Ecto neural progenitor cell (in vitro differentiated cells): ENCODE measurements around the gene FUZ.

ENCODE experiments used
- DNase-seq: peaks from one replicate; pipeline ENCODE4 v3.0.0-alpha.2; 2018; ENCODE audit warnings: low spot score

Gene FUZ

GRCh38 chr19:49812997-49813861, at the start of gene FUZ:
TSS of gene FUZ (minus strand) at chr19:49813292. CDS start at chr19:49813106, 186 bp downstream.
- peak; percentile 98 for DNase-seq

- no peak for DNase-seq
Observed at GRCh38 chr19:49862391-49863253, 49.5 kb upstream of the FUZ start.

- no peak for DNase-seq
Observed at GRCh38 chr19:49861541-49862378, 48.7 kb upstream of the FUZ start.

GRCh38 chr19:49861107-49861506, 48.0 kb upstream of the FUZ start:
- DNase-seq = no peak

DNA sequence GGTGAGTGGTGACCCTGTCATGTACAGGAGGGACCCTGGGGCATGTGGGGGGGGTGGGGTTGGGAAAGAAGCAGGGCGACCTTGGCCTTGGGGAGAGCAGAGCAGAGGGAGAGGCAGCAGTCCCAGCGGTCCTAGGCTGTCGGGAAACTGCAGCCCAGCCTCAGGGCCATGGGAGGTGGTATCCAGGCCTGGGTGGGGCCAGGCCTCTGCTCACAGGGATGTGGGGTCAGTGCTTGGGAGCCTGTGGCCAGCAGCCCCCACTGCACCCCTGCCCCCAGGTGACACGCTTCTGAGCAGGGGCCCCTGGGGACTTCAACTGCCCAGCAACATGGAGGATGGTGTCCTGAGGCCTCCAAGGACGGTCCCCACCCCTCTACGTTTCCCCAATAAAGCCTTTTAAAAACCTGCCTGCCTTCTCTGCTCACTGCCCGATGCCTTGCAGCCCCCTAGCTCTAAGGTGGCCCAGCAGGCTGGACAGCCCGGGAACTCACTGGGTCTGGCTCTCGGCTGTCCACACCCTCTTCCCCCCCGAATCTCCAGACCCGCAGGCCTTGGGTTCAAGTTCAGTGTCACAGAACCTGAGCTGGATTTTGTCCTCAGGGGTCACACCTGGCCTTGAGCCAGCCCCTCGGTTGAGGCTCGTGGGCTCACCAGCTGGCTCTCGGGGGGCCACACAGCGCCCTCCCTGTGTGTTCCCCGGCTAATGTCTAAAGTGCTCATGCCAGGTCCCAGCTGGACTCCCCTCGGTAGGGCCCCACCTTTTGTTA, 47.4 kb upstream of the FUZ start:
- no peak for DNase-seq

DNA sequence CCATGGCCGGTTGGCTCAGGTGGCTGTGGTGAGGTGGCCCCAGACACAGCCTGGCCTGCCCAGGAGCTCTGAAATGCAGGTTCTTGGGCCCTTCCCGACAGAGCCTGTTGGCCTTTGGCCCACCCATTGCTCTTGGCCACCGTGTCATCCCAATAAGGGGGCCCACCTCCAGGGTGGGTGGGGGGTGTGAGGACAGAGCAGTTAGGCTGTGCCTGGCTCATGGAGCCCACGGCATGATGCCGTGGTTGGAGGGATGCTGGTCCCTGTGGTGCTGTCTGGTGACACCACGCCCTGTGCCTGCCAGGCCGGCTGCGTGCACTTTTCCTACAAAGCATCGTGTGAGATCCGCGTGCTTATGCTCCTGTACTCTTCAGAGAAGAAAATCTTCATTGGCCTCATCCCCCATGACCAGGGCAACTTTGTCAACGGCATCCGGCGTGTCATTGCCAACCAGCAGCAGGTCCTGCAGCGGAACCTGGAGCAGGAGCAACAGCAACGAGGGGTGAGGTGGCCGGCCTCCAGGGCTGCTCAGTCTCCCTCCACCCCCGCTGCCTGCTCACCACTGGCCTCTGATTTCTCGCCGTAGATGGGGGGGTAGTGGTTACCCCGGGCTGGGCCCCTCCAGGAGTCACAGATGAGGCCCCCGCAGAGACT, 46.7 kb upstream of the FUZ start:
- no peak for DNase-seq

DNA sequence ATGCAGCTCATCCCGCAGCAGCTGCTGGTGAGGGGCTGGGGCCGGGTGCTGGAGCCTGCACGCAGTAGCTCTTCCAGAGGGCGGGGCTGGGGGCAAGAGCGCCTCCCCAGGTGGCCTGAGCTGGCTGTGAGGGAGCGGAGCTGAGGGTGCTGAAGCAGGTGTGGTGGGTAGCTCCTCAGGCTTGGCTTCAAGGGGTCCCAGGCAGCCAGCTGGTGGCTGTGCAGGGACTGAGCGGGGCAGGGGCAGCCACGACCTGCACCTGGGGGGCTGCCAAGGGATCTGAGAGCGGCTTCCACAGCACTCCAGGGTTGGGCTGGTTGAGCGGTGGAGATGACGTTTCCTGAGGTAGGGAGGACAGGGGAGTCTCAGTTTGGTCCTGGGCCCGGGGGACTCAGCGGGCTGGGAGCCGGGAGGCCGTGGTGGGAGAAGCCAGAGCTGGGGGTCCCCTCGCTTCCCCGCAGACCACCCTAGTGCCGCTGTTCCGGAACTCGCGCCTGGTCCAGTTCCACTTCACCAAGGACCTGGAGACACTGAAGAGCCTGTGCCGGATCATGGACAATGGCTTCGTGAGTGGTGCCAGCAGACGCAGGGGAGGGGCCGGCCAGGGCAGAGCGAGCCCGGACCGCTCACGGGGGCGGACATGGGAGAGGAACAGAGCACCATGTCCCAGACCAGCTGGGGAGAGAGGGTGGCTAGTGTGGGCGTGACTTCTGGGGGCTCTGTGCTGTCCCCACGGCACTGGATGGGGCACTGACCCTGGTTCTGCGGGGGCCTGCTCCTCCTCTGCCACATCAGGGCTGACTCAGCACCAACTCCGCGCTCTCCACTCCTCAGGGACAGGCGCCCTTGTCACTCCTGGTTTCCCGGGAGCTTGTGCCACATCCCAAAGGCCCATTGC, 45.2 kb upstream of the FUZ start:
- no peak for DNase-seq

GRCh38 chr19:49857838-49858087, 44.7 kb upstream of the FUZ start:
- DNase-seq = no peak

DNA sequence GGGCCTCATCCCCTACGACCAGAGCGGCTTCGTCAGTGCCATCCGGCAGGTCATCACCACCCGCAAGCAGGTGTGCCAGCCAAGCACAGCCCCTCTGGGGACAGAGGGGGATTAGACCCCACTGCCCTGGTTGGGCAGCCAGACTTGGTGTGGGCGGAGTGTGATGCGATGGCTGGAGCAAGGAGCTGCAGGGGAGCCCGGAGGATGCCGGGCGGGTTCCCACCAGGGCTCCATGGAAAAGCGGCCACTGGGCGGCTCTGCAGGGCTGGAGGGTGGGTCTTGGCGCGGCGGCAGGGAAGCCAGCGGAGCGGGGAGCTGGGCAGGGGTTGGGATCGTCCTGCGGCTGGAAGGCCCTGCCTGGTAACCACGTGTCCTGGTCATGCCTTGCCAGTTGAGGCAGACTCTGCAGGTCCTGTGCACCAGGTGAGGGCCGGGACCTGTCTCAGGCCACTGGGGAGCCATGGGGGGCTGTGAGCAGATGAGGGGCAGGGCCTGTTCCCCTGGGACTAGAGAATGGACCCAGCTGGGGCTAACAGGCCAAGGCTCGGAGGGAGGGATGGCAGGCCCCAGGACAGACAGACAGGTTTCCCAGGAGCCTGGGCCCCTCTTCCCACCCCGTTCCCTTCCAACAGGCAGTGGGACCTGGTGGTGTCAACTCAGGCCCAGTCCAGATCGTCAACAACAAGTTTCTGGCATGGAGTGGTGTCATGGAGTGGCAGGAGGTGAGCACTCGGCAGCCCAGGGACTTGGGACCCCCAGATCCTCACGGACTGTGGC, 44.2 kb upstream of the FUZ start:
- DNase-seq = no peak

DNA sequence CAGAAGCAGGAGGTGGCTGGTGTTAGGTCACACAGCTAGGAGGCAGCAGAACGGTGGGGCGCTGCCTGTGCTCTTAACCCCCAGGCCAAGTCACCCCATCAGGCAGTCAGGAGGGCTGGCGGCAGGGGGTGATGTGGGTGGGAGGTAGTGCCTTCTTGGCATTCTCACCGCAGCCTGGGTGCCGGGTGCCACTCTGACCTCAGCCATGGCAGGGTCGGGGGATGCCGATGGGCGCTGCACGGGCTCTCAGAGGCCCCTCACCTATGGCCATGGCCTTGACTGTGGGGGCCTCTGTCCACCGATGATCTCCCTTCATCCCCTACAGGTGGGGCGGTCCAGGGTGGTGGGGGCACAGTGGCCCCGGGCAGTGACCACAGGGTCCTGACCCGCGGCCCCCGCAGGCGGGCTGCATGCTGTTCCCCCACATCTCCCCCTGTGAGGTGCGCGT, 43.5 kb upstream of the FUZ start:
- no peak for DNase-seq

GRCh38 chr19:49855676-49856573, 42.8 kb upstream of the FUZ start:
- DNase-seq = no peak

DNA sequence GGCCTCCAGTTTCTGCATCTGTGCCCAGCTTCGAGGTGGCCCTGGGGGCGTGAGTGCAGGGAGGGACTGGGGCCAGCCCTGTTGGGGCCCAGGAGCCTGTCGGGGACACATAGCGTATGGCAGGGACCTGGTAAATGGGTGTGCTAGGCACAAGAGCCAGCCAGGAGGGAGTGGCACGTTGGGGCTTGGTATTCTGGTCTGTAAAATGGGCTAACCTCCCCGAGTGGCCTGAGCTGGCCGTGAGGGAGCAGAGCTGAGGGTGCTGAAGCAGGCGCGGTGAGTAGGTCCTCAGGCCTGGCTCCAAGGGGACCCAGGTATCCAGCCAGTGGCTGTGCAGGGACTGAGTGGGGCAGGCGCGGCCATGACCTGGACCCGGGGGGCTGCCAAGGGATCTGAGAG, 42.2 kb upstream of the FUZ start:
- DNase-seq = no peak

DNA sequence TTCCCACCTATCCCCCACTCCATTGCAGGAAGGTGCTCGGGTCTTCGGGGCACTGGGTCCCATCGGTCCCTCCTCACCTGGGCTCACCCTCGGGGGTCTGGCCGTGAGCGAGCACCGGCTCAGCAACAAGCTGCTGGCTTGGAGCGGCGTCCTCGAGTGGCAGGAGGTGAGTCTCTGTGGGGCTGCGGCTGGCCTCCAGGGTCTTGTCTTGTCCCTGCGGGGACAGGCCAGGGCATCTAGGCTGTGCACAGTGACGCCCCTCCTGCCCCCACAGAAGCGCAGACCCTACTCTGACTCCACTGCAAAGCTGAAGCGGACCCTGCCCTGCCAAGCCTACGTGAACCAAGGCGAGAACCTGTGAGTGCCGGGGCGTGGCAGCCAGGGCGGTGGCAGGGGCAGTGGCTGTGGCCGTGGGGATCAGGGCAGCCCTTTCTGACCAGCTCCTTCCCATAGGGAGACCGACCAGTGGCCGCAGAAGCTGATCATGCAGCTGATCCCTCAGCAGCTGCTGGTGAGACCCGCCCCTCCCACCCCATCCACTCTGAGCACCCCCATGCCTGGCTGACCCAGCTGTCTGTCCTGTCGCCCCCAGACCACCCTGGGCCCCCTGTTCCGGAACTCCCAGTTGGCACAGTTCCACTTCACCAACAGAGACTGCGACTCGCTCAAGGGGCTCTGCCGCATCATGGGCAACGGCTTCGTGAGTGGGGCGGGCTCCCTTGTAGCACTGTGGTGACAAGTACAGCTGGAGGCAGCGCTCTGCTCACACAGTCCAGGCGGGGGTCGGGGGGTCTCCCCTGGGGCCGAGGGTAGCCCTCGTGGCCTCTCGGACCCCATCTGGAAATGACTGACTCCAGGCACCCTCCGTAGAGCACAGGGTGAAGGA, 41.5 kb upstream of the FUZ start:
- no peak for DNase-seq

GRCh38 chr19:49853852-49854377, 40.8 kb upstream of the FUZ start:
- no peak for DNase-seq

GRCh38 chr19:49852631-49853126, 39.6 kb upstream of the FUZ start:
- no peak for DNase-seq

GRCh38 chr19:49851456-49852259, 38.6 kb upstream of the FUZ start:
- peak; percentile 86 for DNase-seq
